Transverse colon (tissue), 4 donors: ENCODE results near the gene GGPS1.

Experiments used
- EP300 ChIP-seq: sonication (generic); formaldehyde crosslinking; IDR thresholded peaks from one replicate; pipeline ENCODE4 v1.6.1; 2017; ENCODE audit warnings: antibody characterized with exemption, low read depth
- POLR2A ChIP-seq: fragments of 450-650 bp; IDR thresholded peaks from one replicate; pipeline ENCODE4 v1.6.1; 2016; ENCODE audit warnings: antibody characterized with exemption, mild to moderate bottlenecking, moderate library complexity
- POLR2AphosphoS5 ChIP-seq, 3 donors: sonication (generic); formaldehyde crosslinking; IDR thresholded peaks; one replicate each; pipeline ENCODE4 v1.6.1; 2016; ENCODE audit warnings: antibody characterized with exemption in 3 of 3
- TF ChIP-seq, protein P1 (sequence below), 5 experiments: fragments of 200-600 bp in 3 of 5; fragments of 450-650 bp in 2 of 5; sonication (generic) in 3 of 5; IDR thresholded peaks; 1 replicate in 2 of 5; 2 replicates in 3 of 5; pipeline ENCODE4 v1.5.1; 2016 to 2017; ENCODE audit warnings: antibody characterized with exemption in 5 of 5, inconsistent platforms in 3 of 5, mild to moderate bottlenecking in 2 of 5, moderate library complexity in 1 of 5

DNA sequence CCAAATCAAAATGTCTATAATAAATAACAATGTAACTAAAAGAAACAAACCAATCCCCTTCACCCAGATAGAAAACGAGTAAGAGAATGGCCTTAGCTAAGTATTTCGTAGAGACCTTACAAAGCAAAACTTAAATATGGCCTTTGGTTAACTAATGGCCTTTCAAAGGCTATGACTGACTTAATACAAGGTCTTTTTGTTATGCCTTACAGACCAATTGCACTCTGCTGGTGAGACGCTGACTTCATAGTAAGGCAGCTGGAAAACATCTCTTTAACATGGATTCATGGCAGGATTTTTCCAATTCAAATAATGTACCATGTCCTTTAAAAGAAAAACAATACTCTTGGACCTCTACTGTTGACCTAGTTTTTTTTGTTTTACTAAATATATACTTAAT lies 23.1 kb downstream of the GGPS1 start:
- no peak for TF ChIP-seq EP300
- TF ChIP-seq POLR2AphosphoS5 (IDR thresholded peaks at IDR 0.05) = no peak
- TF ChIP-seq, protein P1, sequence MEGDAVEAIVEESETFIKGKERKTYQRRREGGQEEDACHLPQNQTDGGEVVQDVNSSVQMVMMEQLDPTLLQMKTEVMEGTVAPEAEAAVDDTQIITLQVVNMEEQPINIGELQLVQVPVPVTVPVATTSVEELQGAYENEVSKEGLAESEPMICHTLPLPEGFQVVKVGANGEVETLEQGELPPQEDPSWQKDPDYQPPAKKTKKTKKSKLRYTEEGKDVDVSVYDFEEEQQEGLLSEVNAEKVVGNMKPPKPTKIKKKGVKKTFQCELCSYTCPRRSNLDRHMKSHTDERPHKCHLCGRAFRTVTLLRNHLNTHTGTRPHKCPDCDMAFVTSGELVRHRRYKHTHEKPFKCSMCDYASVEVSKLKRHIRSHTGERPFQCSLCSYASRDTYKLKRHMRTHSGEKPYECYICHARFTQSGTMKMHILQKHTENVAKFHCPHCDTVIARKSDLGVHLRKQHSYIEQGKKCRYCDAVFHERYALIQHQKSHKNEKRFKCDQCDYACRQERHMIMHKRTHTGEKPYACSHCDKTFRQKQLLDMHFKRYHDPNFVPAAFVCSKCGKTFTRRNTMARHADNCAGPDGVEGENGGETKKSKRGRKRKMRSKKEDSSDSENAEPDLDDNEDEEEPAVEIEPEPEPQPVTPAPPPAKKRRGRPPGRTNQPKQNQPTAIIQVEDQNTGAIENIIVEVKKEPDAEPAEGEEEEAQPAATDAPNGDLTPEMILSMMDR (IDR thresholded peaks at IDR 0.05) = no peak
- no peak for TF ChIP-seq POLR2A
